CD4-positive, alpha-beta T cell treated with Interleukin-17A for 1 hour (primary cell): ENCODE measurements around the gene ABHD5.

Source experiments
- DNase-seq: peaks from one replicate; pipeline ENCODE4 v3.0.0-alpha.2; 2020

ABHD5 gene

DNA sequence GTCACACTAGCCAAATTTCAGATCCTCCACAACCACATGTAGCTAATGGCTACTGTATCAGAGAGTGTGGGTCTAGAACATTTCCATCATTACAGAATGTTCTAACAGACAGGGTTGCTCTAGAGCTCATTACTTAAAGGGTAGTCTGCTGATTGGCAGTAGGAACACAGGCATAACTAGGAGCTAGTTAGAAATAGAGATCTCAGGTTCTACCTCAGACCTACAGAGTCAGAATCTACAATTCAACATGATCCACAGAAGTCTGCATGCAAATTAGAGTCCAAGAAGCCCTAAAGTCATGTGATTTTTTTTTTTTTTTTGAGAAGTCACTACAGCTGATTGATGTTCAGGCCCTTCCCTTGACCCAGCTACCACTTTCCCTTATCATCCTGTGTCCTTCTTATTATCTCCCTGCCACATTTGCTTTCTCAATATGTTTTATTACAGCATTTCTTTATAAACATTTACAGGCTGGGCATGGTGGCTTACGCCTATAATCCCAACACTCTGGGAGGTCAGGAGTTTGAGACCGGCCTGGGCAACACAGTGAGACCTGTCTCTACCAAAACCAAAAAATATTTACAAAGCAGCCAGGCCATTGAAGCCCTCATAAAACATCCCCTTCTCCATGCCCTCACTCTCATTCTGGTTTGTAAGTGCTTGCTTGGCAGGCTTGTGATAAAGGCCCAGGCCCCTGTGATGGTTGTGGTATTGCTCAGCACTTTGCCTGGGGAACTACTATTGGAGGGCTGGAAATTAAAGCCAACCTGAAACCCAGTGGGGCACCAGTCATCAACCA is 3.8 kb upstream of the ABHD5 start:
- no peak for DNase-seq

GRCh38 chr3:43687499-43687811 is 3.3 kb upstream of the ABHD5 start:
- no peak for DNase-seq

DNA sequence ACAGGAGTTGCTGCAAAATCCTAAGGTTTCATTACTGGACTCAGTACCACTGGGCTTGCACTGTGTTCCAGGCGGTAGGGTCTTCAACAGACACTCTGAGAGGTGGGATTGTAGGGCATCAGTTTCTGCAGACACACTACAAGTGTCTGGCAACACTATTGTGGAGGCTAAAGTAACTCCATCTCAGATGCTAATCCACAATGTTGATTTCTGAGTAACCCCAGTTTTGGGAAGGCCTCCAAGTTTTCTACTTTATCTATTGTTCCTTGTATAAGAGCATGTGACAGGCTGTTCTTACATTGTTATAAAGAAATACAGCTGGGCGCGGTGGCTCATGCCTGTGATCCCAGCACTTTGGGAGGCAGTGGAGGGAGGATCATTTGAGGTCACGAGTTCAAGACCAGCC is 2.5 kb upstream of the ABHD5 start:
- DNase-seq = no peak

DNA sequence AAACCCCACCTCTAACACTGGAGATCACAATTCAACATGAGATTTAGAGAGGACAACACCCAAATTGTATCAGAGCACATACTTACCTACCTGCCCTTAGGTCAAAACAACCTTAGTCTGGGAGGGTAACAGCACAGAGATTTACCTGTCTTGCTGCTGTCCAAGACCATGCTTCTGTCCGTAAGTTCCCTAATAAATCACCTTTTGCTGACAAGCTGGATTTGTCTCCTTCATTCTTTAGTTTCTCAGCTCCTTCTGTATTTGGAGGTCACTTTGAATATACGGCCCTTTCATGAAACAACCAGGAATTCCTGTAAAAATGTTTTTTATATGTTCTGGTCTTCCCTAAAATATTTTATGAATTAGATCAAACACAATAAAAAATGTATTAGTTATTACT is 1.6 kb upstream of the ABHD5 start:
- no peak for DNase-seq

DNA sequence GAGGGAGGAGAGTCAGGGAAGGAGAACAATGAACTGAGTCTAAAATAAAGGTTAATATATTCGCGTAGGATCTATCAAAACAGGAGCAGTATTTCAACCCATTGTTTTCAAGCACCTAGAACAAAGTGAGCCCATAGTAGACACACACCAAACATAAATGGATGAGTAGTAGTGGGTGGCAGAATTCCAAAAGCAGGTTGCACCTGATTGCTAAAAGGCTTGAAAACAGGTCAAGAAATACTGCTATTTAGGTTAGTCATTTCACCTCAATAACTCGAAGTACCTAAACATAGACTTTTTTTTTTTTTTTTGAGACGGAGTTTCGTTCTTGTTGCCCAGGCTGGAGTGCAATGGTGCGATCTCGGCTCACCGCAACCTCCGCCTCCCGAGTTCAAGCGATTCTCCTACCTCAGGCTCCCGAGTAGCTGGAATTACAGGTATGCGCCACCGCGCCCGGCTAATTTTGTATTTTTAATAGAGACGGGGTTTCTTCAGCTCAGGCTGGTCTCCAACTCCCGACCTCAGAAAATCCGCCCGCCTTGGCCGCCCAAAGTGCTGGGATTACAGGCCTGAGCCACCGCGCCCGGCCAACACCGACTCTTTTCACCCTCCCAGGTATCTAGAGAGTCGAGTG is 855 bp upstream of the ABHD5 start:
- no peak for DNase-seq

GRCh38 chr3:43691120-43691995 is 620 bp downstream of the ABHD5 start:
- DNase-seq = peak; percentile 39

DNA sequence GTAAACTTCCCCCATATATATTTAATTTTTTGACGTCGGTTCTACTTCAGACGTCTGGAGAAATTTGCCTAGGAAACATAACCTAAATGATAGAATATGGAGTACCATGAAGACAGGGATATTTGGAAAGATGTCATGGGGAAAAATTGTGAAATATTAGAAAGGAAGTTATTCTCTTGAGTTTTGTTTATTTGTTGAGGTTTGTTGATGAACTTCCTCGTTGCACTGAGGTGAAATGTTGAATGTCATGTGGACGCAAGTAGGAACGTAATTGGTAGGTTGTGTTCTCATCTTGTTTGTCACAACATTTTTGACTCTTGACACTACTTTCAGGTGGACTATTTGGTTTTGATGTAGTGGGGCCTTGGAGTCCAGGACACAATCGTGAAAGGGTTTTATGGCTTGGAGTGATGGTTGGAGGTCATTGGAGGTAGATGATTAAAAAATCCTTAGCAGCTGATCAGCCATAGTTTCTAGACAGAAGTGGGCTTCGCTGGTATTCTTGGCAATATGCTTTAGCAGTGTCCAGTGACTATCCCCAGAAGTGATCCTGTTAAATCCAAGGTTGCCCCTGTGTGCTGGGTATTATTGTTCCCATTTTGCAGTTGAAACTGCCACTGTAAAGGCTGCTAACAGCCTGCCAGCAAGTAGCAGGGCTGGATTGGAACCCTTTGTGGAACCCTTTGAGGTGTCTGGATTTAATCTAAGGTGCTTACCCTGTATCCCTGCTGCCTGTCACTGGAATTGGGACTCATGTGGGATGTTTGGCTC is 1.5 kb downstream of the ABHD5 start:
- peak; percentile 8 for DNase-seq

GRCh38 chr3:43692971-43693370 is 2.2 kb downstream of the ABHD5 start:
- DNase-seq = no peak

GRCh38 chr3:43693594-43693993 is 2.9 kb downstream of the ABHD5 start:
- DNase-seq = no peak

DNA sequence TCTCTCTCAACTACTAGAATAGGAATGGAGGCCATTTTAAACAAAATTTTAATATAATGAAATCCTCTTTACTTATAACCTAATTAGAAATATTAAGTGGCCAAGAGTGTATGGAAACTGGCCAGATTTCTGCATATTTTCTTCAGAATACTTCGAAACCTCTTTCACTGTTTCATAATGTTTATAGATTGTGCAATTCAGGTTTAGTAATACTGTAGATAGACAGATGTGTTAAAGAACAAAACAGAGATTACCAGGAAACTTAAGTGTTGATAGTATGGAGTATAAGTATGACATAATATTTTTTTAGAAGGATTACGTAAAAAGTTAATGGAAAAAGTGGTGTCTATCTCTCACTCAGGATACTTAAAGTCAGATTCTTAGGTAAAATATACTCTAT is 4.7 kb downstream of the ABHD5 start:
- no peak for DNase-seq

GRCh38 chr3:43695863-43696262 is 5.1 kb downstream of the ABHD5 start:
- no peak for DNase-seq

- DNase-seq = no peak
Measured at GRCh38 chr3:43696441-43696840, 5.7 kb downstream of the ABHD5 start.

DNA sequence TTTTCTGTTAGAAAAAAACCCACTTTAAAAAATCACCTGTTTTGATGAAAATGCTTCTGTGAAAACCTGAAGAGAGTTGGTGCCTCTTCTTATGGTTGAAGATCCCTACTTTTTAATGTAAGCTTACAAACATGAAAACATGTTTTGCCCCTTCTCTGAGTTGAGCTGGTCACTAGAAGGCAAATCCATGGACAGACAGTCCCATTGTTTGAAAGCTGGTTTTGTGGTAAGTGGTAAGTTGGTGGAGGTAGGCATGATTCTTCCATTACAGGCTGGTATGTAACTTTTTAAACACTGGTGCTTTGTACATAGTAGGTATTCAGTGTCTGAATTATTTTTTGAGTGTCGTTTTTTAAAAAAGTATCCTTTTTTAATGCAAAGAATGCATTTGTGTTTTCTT is 6.1 kb downstream of the ABHD5 start:
- DNase-seq = no peak

DNA sequence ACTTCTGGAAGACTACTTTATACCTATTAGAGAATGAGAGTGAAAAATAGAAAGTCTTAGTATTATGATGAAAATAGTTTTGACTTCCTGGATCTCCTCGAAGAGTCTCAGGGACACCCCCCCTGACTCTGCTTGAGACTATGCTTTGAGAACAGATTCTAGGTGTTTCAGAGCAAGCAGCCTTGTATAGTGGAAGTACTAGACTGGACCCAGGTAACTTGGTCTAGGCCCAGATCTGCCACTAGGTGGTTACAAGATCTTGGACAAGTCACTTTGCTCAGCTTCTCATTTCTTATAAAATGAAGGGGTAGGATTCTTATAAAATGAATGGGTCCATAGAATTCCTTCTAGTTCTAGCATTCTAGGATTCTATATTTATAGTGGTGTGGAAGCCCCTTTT is 9.1 kb downstream of the ABHD5 start:
- DNase-seq = peak; percentile 18

DNA sequence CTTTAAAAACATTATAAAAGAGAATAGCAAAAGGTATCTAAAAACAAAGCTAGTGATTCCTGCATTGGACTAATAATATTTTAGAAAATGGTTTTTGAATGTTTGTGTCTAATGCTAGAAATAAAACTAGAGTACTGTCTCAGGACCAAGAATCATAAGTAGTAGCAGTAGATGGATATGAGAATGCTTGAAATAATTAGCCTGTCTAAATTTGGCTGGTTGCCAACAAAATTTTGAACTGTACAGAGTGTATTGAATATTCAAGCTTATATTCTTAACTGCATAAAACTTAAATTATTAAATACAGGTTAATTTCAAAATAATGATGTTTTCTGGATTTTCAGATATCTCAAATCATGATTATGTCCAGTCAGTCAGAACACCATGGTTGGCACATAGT is 14.0 kb downstream of the ABHD5 start:
- DNase-seq = no peak

- DNase-seq = no peak
Measured at GRCh38 chr3:43706342-43706741, 15.6 kb downstream of the ABHD5 start.

GRCh38 chr3:43707266-43707665 is 16.5 kb downstream of the ABHD5 start:
- DNase-seq = no peak

- no peak for DNase-seq
Measured at GRCh38 chr3:43707998-43708397, 17.3 kb downstream of the ABHD5 start.

GRCh38 chr3:43709022-43709421 is 18.3 kb downstream of the ABHD5 start:
- no peak for DNase-seq

GRCh38 chr3:43710607-43711006 is 19.9 kb downstream of the ABHD5 start:
- DNase-seq = no peak

GRCh38 chr3:43718296-43718695 is 27.6 kb downstream of the ABHD5 start:
- no peak for DNase-seq

DNA sequence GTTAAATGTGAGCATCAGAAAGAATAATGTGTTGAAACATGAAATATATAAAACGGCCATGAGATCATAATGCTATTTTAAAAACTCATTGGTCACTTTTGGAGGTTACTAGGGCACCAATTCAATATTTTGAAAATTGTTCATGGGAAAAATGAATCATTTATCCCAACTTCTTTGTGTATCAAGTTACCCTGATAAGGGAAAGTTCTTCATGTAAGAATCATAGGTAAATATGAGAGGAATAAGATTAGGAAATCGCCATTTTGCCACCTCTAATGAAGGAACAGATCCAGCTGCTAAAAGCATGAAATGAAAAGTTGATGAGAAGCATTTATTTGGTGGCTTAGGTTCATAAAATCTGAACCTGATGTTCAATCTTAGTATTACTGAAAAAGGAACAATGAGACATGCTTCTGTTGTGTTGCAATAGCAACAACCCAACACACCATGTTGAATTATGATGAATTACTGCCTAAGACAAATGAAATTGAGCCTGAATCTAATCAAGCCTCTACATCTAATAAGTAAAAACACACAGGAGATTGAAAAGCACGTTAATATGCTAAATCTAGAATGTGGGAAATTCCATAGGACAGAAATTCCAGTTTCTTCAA is 32.5 kb downstream of the ABHD5 start:
- no peak for DNase-seq

- no peak for DNase-seq
Measured at GRCh38 chr3:43726521-43726920, 35.8 kb downstream of the ABHD5 start.
